ENCODE results near the gene PTPN13.

- TF ChIP-seq, protein P1, sequence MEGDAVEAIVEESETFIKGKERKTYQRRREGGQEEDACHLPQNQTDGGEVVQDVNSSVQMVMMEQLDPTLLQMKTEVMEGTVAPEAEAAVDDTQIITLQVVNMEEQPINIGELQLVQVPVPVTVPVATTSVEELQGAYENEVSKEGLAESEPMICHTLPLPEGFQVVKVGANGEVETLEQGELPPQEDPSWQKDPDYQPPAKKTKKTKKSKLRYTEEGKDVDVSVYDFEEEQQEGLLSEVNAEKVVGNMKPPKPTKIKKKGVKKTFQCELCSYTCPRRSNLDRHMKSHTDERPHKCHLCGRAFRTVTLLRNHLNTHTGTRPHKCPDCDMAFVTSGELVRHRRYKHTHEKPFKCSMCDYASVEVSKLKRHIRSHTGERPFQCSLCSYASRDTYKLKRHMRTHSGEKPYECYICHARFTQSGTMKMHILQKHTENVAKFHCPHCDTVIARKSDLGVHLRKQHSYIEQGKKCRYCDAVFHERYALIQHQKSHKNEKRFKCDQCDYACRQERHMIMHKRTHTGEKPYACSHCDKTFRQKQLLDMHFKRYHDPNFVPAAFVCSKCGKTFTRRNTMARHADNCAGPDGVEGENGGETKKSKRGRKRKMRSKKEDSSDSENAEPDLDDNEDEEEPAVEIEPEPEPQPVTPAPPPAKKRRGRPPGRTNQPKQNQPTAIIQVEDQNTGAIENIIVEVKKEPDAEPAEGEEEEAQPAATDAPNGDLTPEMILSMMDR (IDR thresholded peaks at IDR 0.05): no peak
- no peak for TF ChIP-seq EP300 (IDR thresholded peaks at IDR 0.05)
Observed at GRCh38 chr4:86675548-86675947, 81.4 kb downstream of the PTPN13 start.
